IgD-negative memory B cell (primary cell): Measurements from ENCODE around the gene VILL. TPM values are rescaled to one million over a fixed set of nuclear protein-coding genes. Genes with fewer than 3 reads are reported as not detected.
"Not testable (repeated sequence)": the region's sequence is repeated elsewhere in the genome, so short reads cannot be mapped to it uniquely, and the experiment has no call there.

Experiments used
- H3K27ac Mint-ChIP-seq, 3 donors: one replicate each; pipeline ENCODE4 v1.8.0; 2020 to 2022; ENCODE audit warnings: mild to moderate bottlenecking in 3 of 3, mixed read lengths in 3 of 3, moderate library complexity in 1 of 3
- H3K27me3 Mint-ChIP-seq: one replicate; pipeline ENCODE4 v1.8.0; 2021; ENCODE audit warnings: mixed read lengths
- H3K36me3 Mint-ChIP-seq: one replicate; pipeline ENCODE4 v1.8.0; 2020; ENCODE audit warnings: mild to moderate bottlenecking, mixed read lengths
- H3K4me1 Mint-ChIP-seq, 3 donors: one replicate each; pipeline ENCODE4 v1.8.0; 2020 to 2022; ENCODE audit warnings: mixed read lengths in 3 of 3, mild to moderate bottlenecking in 1 of 3
- H3K4me3 Mint-ChIP-seq, 4 donors: one replicate each; pipeline ENCODE4 v1.8.0; 2020 to 2022; ENCODE audit warnings: mild to moderate bottlenecking in 4 of 4, mixed read lengths in 4 of 4, moderate library complexity in 3 of 4
- H3K9me3 Mint-ChIP-seq, 3 donors: one replicate each; pipeline ENCODE4 v1.8.0; 2020 to 2021; ENCODE audit warnings: mixed read lengths in 3 of 3, mild to moderate bottlenecking in 1 of 3
- polyA plus RNA-seq: library from polyadenylated mRNA; unstranded; fragments of 300-500 nt; fragmentation: Illumina TruSeq; gene quantifications from one replicate; pipeline ENCODE4 v1.2.3, GENCODE V29; 2021

The VILL gene
- polyA plus RNA-seq, 1 donor from 2014 or later = 14.9 TPM

DNA sequence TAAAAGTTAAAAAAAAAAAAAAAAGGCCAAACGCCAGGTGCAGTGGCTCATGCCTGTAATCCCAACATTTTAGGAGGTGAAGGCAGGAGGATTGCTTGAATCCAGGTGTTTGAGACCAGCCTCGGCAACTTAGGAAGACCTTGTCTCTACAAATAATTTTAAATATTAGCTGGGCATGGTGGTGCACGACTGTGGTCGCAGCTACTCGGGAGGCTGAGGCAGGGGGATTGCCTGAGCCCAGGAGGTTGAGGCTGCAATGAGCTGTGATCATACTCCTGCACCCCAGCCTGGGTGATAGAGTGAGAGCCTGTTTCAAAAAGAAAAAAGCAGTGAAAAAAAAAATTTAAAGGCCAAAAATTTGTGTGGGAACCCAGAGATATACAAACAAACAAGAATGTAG lies 45.7 kb downstream of the VILL start:
- Mint-ChIP-seq H3K9me3 (no peaks in the 10 kb centered on the region), H3K4me3 (peak overlapping the region in 1 of 4 donors; percentile 6), H3K27ac (peak overlapping the region in 1 of 3 donors; percentile 61), H3K27me3 (peaks cover 3% of the 10 kb centered on the region), H3K4me1 (peaks cover 16 to 19% (median 18%) of the 10 kb centered on the region in 3 donors), H3K36me3 (no peaks in the 10 kb centered on the region)

DNA sequence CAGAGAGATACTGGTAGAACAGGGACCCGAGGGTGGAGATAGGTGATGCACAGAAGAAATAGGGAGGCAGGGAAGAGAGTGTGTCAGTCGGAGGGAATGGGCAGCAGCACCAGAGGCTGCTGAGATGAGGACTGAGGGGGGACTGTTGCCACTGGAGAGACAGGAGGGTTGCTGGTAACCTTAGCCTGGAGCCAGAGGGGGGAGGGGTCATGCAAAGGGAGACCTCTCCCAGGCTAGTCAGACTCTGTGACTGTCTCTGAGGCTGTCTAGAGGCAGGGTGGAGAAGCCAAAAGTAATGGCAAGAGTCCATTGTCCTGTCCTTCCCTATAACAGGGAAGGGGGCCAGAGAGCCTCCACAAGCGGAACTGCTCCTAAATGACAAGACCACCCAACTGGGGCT lies 46.3 kb downstream of the VILL start:
- Mint-ChIP-seq H3K36me3 (no peaks in the 10 kb centered on the region), H3K4me1 (peaks cover 16 to 19% (median 18%) of the 10 kb centered on the region in 3 donors), H3K4me3 (peak overlapping the region in 1 of 4 donors; percentile 6)

DNA sequence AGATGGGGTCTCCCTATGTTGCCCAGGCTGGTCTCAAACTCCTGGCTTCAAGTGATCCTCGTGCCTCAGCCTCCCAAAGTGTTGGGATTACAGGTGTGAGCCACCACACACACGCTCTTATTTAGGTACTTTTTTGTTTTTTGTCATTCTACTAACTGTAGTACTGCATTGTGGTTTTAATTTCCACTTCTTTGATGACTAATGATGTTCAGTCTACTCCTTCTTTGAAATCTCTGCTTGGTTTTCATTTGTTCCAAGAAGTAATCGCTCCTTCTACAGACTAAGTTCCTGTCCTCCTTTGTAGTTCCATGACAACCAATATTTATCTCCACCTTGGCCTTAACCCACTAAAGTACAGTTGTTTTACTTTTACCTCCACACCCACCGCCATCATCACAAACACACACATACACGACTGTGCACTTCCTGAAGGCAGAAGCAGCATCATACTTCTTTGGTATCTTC lies 47.9 kb downstream of the VILL start:
- Mint-ChIP-seq H3K27me3 (peaks cover 3% of the 10 kb centered on the region), H3K36me3 (no peaks in the 10 kb centered on the region), H3K27ac (peak overlapping the region; percentile 83 to 94 (median 93)), H3K9me3 (no peaks in the 10 kb centered on the region), H3K4me1 (peaks cover 16 to 21% (median 18%) of the 10 kb centered on the region in 3 donors), H3K4me3 (peak overlapping the region in 3 of 4 donors; percentile 87 to 94 (median 94))

More for the DNA sequence above, 46.3 kb downstream of the VILL start:
- Mint-ChIP-seq H3K27me3 (peaks cover 1% of the 10 kb centered on the region), H3K9me3 (no peaks in the 10 kb centered on the region), H3K27ac (peak overlapping the region in 1 of 3 donors; percentile 61)

DNA sequence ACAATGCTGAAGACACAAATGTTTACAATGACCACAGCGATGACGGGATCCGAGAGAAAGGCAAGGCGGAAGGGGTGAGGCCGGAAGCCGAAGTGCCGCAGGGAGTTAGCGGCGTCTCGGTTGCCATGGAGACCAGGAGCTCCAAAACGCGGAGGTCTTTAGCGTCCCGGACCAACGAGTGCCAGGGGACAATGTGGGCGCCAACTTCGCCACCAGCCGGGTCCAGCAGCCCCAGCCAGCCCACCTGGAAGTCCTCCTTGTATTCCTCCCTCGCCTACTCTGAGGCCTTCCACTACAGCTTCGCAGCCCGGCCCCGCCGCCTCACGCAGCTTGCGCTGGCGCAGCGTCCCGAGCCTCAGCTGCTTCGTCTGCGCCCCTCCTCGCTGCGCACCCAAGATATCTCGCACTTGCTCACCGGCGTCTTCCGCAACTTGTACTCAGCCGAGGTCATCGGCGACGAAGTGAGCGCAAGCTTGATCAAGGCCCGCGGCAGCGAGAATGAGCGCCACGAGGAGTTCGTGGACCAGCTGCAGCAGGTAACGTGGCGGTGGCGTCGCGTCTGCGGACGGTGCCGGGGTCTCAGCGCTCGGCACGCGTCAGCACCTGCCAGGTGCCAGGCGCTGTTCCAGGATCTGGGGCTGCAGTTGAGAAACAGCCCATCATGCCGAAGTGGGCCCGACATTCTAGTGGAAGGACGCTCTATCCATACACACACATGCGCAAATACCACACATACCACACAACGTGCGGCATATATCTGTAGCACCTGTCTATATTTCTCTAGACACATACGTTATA lies 48.7 kb downstream of the VILL start, which contains the start of gene DLEC1:
Gene DLEC1 (plus strand): TSS at position 108 of the 798 bp plus-strand sequence. CDS start 18 bp downstream, at position 126.
- no peaks in the 10 kb centered on the region for H3K9me3 Mint-ChIP-seq
- peaks cover 16 to 21% (median 18%) of the 10 kb centered on the region in 3 donors for H3K4me1 Mint-ChIP-seq
- peak within 1 kb of the TSS; percentile 83 to 94 (median 93) for H3K27ac Mint-ChIP-seq
- no peaks in the 10 kb centered on the region for H3K36me3 Mint-ChIP-seq
- peaks cover 3% of the 10 kb centered on the region for H3K27me3 Mint-ChIP-seq
- peak within 1 kb of the TSS; percentile 87 to 94 (median 90) for H3K4me3 Mint-ChIP-seq

DNA sequence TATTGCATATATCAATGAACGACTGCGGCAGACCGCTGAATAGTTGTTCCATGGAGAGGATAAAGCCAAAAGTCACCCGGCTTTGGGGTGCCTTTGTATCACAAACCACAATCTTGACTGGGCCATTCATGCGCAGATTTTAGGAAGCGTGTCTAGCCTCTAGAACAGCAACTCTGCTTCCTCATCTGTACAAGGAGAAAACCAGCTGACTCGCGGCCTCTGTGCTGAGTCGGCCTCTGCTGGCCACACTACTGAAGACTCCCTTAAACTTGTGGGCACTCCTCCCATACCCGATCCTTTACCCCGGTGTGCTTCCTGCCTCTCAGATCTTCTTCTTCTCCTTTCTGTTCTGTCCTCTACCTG lies 49.3 kb downstream of the VILL start:
- H3K36me3 Mint-ChIP-seq = no peaks in the 10 kb centered on the region
- peak overlapping the region; percentile 83 to 94 (median 93) for H3K27ac Mint-ChIP-seq
- H3K9me3 Mint-ChIP-seq = no peaks in the 10 kb centered on the region

DNA sequence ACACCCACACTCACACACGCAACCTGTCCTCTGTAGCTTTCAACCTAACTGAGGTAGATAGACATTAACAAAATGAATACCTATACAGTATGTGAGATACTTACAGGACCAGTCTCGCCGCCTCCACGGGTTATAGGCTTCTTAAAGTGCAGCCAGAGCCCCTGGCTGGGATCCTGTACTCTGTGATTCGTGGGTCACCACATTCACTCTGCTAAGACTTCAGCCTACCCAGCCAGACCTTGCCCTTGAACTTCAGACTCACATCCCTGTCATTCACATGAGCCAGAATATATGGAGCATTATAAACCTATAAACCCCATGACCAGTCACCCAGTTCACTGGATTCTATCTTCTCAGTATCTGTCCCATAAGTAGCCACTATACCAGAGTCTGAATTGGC lies 49.8 kb downstream of the VILL start:
- Mint-ChIP-seq H3K36me3 (no peaks in the 10 kb centered on the region), H3K27ac (peak overlapping the region; percentile 83 to 94 (median 93)), H3K27me3 (peaks cover 3% of the 10 kb centered on the region), H3K4me1 (peaks cover 16 to 21% (median 18%) of the 10 kb centered on the region in 3 donors), H3K4me3 (peak overlapping the region; percentile 87 to 94 (median 90)), H3K9me3 (no peaks in the 10 kb centered on the region)

More for the DNA sequence above, 49.3 kb downstream of the VILL start:
- Mint-ChIP-seq H3K4me1 (peaks cover 16 to 21% (median 18%) of the 10 kb centered on the region in 3 donors), H3K27me3 (peaks cover 3% of the 10 kb centered on the region), H3K4me3 (peak overlapping the region; percentile 87 to 94 (median 90))

DNA sequence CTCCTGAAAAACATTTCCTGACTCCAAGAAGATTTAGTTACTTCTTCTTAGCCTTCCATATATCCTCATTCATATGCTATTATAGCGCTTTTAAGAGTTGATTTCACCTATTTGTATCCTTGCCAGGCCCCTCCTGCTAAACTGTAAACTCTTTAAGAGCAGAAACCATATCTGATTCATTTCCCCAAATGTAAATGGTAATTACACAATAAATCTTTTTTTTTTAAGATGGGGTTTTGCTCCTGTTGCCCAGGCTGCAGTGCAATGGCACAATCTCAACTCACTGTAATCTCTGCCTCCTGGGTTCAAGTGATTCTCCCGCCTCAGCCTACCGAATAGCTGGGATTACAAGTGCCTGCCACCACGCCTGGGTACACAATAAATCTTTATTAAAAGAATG lies 52.9 kb downstream of the VILL start:
- no peaks in the 10 kb centered on the region for H3K9me3 Mint-ChIP-seq
- H3K27ac Mint-ChIP-seq = no peak overlapping the region
- H3K36me3 Mint-ChIP-seq = no peaks in the 10 kb centered on the region
- no peak overlapping the region for H3K4me3 Mint-ChIP-seq
- H3K27me3 Mint-ChIP-seq = peaks cover 3% of the 10 kb centered on the region
- H3K4me1 Mint-ChIP-seq = peaks cover 13 to 16% (median 14%) of the 10 kb centered on the region in 3 donors

DNA sequence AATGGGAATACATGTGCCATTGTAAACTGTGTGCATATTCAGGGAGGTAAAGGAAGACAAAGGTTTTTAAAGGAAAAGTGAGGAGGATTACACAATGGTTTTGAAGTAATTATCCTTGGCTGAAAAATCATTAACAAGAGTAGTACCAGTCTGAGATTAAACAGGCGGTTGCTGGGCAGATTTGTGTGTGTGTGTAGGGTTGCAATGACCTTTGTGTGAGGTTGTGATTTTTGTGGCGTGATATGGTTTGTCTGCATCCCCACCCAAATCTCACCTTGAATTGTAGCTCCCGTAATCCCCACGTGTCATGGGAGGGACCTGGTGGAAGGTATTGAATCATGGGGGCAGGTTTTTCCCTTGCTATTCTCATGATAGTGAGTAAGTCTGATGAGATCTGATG lies 55.4 kb downstream of the VILL start:
- Mint-ChIP-seq H3K27ac (no peak overlapping the region), H3K9me3 (no peaks in the 10 kb centered on the region), H3K4me1 (peaks cover 0 to 1% (median 0%) of the 10 kb centered on the region in 3 donors), H3K36me3 (peaks cover 1% of the 10 kb centered on the region), H3K4me3 (no peak overlapping the region), H3K27me3 (peaks cover 5% of the 10 kb centered on the region)

DNA sequence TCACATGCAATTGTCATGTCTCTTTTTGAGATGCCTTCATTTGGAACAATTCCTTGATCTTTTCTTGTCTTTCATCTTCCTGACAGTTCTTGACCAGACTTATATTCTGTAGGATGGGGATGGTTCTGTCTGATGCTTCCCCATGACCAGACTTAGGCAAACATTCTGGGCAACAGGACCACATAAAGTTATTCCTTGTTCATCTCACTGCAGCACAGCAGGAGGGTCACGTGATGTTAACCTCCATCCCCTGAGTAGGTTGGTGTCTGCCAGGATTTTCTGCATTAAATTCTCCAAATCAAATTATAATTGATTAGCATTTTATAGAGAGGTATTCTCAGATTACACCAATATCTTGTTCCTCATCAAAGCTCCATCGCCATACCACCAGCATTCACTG lies 56.2 kb downstream of the VILL start:
- Mint-ChIP-seq H3K4me3 (no peak overlapping the region), H3K9me3 (no peaks in the 10 kb centered on the region), H3K27ac (no peak overlapping the region), H3K36me3 (peaks cover 6% of the 10 kb centered on the region), H3K27me3 (peaks cover 9% of the 10 kb centered on the region), H3K4me1 (peaks cover 0 to 1% (median 0%) of the 10 kb centered on the region in 3 donors)

DNA sequence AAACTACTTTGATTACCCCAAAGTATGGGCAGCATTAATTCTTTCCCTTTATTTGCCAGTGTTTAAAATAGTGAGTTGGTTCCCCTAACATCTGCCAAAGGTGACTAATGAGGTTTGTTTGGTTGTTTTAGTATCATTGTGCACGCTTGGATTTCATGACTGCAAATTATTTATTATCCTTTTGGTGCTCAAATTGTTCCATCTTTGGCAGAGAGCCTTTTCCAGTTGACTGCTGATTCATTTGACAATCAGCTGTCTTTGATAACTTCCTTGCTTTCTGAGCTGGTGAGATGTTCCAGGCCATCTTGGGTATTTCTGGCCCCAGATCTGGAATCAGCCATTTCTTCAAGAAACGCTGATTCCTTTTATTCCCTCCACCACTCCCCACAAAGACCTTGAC lies 57.3 kb downstream of the VILL start:
- peaks cover 9% of the 10 kb centered on the region for H3K27me3 Mint-ChIP-seq
- peaks cover 6% of the 10 kb centered on the region for H3K36me3 Mint-ChIP-seq
- H3K4me3 Mint-ChIP-seq = no peak overlapping the region
- peaks cover 0 to 2% (median 0%) of the 10 kb centered on the region in 3 donors for H3K9me3 Mint-ChIP-seq
- no peaks in the 10 kb centered on the region for H3K4me1 Mint-ChIP-seq
- no peak overlapping the region for H3K27ac Mint-ChIP-seq

DNA sequence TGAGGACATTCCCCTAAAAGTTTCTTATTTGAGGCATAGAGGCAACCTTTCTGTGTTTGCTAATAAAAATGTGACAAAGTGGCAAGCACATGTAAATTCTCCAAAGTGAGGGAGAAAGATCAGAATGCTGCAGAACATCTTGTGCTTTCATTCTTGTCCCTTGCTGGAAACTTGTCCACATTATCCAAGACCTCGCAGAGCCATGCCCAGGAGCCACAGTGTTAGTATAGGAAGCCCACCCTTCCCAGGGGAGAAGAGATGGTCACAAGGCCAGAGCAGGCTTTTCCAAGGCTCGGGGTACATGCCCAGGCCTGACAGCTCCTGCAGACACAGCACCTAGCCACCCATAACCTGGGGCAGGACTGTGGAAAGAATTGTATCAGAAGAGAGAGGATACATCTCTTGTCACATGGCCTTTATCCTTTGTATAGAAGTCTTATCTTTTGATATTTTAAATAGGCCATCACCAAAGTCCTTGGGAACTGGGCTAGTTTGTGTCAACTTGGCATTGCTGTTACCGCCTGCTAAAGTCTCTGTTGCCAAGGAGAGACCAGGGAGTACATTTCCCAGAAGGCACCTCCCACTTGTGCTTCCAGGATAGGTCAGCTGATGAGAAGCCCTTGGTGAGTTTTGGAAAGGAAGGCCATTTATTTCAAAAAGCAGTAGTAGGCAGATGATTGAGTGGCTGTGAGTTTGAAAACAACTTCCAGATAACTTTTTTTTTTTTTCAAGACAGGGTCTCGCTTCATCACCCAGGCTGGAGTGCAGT lies 59.0 kb downstream of the VILL start:
- peaks cover 0 to 2% (median 0%) of the 10 kb centered on the region in 3 donors for H3K9me3 Mint-ChIP-seq
- no peaks in the 10 kb centered on the region for H3K4me1 Mint-ChIP-seq
- H3K27me3 Mint-ChIP-seq = peaks cover 8% of the 10 kb centered on the region
- no peak overlapping the region for H3K27ac Mint-ChIP-seq
- peaks cover 6% of the 10 kb centered on the region for H3K36me3 Mint-ChIP-seq
- no peak overlapping the region for H3K4me3 Mint-ChIP-seq

DNA sequence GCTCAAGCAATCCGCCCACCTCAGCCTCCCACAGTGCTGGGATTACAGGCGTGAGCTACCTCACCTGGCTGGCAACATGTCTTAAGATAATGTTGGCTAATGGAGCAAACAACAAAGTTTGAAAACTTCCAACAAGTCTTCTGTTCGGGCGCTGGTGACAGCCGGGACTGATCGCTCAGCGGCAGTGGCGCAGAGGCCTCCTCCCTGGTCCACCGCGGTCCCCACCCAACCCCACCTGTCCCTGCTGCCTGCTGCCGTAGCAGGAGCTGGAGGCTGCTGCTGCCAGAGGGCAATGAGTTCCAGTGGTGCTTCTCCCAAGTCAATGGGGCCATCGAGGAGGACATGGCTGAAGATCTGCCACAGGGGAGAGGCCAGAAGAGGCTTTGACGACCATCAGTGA lies 60.5 kb downstream of the VILL start:
- peaks cover 6% of the 10 kb centered on the region for H3K36me3 Mint-ChIP-seq
- H3K27me3 Mint-ChIP-seq = peaks cover 8% of the 10 kb centered on the region
- H3K27ac Mint-ChIP-seq = no peak overlapping the region
- peaks cover 0 to 2% (median 0%) of the 10 kb centered on the region in 3 donors for H3K9me3 Mint-ChIP-seq
- H3K4me3 Mint-ChIP-seq = no peak overlapping the region
- H3K4me1 Mint-ChIP-seq = no peaks in the 10 kb centered on the region

DNA sequence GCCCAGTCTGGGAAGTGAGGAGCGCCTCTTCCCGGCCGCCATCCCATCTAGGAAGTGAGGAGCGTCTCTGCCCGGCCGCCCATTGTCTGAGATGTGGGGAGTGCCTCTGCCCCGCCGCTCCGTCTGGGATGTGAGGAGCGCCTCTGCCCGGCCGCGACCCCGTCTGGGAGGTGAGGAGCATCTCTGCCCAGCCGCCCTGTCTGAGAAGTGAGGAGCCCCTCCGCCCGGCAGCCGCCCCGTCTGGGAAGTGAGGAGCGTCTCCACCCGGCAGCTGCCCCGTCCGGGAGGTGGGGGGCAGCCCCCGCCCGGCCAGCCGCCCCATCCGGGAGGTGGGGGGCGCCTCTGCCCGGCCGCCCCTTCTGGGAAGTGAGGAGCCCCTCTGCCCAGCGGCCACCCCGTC lies 62.7 kb downstream of the VILL start:
- not testable (repeated sequence) for H3K9me3 Mint-ChIP-seq, H3K4me3 Mint-ChIP-seq, H3K27ac Mint-ChIP-seq, H3K4me1 Mint-ChIP-seq, H3K27me3 Mint-ChIP-seq, H3K36me3 Mint-ChIP-seq

DNA sequence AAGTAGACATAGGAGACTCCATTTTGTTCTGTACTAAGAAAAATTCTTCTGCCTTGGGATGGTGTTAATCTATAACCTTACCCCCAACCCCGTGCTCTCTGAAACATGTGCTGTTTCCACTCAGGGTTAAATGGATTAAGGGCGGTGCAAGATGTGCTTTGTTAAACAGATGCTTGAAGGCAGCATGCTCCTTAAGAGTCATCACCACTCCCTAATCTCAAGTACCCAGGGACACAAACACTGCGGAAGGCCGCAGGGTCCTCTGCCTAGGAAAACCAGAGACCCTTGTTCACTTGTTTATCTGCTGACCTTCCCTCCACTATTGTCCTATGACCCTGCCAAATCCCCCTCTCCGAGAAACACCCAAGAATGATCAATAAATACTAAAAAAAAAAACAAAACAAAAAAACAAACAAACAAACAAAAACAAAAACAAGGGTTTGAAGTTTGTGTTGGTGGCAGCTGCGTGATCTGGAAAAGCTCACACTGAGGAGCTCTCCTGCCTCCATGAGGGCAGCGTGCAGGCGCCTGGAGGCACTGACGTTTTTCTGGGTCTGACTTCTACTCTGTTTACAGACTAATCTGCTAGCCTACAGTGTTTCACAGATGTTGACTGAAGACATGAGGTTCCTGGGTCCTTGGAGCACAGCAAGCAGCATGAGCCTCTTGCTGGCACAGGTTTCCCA lies 63.4 kb downstream of the VILL start:
- peak overlapping the region in 1 of 4 donors; percentile 63 for H3K4me3 Mint-ChIP-seq
- not testable (repeated sequence) for H3K27ac Mint-ChIP-seq, H3K27me3 Mint-ChIP-seq, H3K9me3 Mint-ChIP-seq, H3K36me3 Mint-ChIP-seq, H3K4me1 Mint-ChIP-seq
